ENCODE measurements around the gene CCNB2. TPM values are rescaled to one million over a fixed set of nuclear protein-coding genes. Genes with fewer than 3 reads are reported as not detected.

CCNB2 gene
- total RNA-seq, 1 donor from 2014 or later: 13.1 TPM

GRCh38 chr15:59104602-59104911 is 389 bp upstream of the CCNB2 start:
- DNase-seq: no peak
- H3K4me3 Mint-ChIP-seq (ENCODE audit: unreplicated experiment): peak overlapping the region; percentile 94
- no peaks in the 10 kb centered on the region for H3K27me3 Mint-ChIP-seq (ENCODE audit: unreplicated experiment)
- H3K27ac Mint-ChIP-seq (ENCODE audit: unreplicated experiment): peak overlapping the region; percentile 94
- no peaks in the 10 kb centered on the region for H3K36me3 Mint-ChIP-seq (ENCODE audit: unreplicated experiment)
- H3K4me1 Mint-ChIP-seq (ENCODE audit: low read depth, unreplicated experiment): peaks cover 3% of the 10 kb centered on the region
- H3K9me3 Mint-ChIP-seq (ENCODE audit: unreplicated experiment): peaks cover 2% of the 10 kb centered on the region
- TF ChIP-seq, protein P1, sequence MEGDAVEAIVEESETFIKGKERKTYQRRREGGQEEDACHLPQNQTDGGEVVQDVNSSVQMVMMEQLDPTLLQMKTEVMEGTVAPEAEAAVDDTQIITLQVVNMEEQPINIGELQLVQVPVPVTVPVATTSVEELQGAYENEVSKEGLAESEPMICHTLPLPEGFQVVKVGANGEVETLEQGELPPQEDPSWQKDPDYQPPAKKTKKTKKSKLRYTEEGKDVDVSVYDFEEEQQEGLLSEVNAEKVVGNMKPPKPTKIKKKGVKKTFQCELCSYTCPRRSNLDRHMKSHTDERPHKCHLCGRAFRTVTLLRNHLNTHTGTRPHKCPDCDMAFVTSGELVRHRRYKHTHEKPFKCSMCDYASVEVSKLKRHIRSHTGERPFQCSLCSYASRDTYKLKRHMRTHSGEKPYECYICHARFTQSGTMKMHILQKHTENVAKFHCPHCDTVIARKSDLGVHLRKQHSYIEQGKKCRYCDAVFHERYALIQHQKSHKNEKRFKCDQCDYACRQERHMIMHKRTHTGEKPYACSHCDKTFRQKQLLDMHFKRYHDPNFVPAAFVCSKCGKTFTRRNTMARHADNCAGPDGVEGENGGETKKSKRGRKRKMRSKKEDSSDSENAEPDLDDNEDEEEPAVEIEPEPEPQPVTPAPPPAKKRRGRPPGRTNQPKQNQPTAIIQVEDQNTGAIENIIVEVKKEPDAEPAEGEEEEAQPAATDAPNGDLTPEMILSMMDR (IDR thresholded peaks at IDR 0.05; ENCODE audit: partially characterized antibody, unreplicated experiment): no peak

DNA sequence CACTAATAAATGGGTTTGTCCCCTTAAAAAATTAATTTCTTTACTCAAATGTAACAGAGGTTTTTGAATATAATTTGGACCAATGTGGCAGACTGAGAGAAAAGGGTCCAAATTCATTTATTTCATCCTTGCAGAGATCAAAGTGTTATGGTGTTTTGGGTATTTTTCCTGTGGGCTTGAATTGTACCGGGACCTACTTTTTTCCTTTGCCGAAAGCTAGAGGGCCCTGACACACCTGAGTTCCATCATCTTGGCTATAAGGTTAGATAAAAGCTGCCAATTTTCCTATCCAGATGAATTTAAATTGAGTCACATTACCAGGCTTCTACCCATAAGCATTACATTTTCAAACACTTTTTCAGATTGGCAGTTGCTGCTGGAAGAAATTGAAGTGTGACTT is 908 bp downstream of the CCNB2 start:
- H3K4me3 Mint-ChIP-seq (ENCODE audit: unreplicated experiment): peak overlapping the region; percentile 94
- TF ChIP-seq, protein P1 (IDR thresholded peaks at IDR 0.05; ENCODE audit: partially characterized antibody, unreplicated experiment): no peak

GRCh38 chr15:59111251-59111650 is 6.3 kb downstream of the CCNB2 start:
- Mint-ChIP-seq H3K36me3 (ENCODE audit: unreplicated experiment) (no peaks in the 10 kb centered on the region), H3K27ac (ENCODE audit: unreplicated experiment) (no peak overlapping the region), H3K4me3 (ENCODE audit: unreplicated experiment) (no peak overlapping the region), H3K27me3 (ENCODE audit: unreplicated experiment) (no peaks in the 10 kb centered on the region), H3K4me1 (ENCODE audit: low read depth, unreplicated experiment) (no peaks in the 10 kb centered on the region), H3K9me3 (ENCODE audit: unreplicated experiment) (no peaks in the 10 kb centered on the region)
- no peak for DNase-seq
- TF ChIP-seq, protein P1 (IDR thresholded peaks at IDR 0.05; ENCODE audit: partially characterized antibody, unreplicated experiment): no peak

More for the DNA sequence above, 908 bp downstream of the CCNB2 start:
- Mint-ChIP-seq H3K27me3 (ENCODE audit: unreplicated experiment) (no peaks in the 10 kb centered on the region), H3K9me3 (ENCODE audit: unreplicated experiment) (no peaks in the 10 kb centered on the region), H3K27ac (ENCODE audit: unreplicated experiment) (no peak overlapping the region), H3K4me1 (ENCODE audit: low read depth, unreplicated experiment) (peaks cover 3% of the 10 kb centered on the region), H3K36me3 (ENCODE audit: unreplicated experiment) (no peaks in the 10 kb centered on the region)
- no peak for DNase-seq

GRCh38 chr15:59115047-59115446 is 10.1 kb downstream of the CCNB2 start:
- H3K4me1 Mint-ChIP-seq (ENCODE audit: low read depth, unreplicated experiment): no peaks in the 10 kb centered on the region
- TF ChIP-seq, protein P1 (IDR thresholded peaks at IDR 0.05; ENCODE audit: partially characterized antibody, unreplicated experiment): no peak
- H3K27ac Mint-ChIP-seq (ENCODE audit: unreplicated experiment): no peak overlapping the region
- no peaks in the 10 kb centered on the region for H3K9me3 Mint-ChIP-seq (ENCODE audit: unreplicated experiment)
- H3K27me3 Mint-ChIP-seq (ENCODE audit: unreplicated experiment): no peaks in the 10 kb centered on the region
- H3K36me3 Mint-ChIP-seq (ENCODE audit: unreplicated experiment): no peaks in the 10 kb centered on the region
- no peak overlapping the region for H3K4me3 Mint-ChIP-seq (ENCODE audit: unreplicated experiment)
- no peak for DNase-seq

DNA sequence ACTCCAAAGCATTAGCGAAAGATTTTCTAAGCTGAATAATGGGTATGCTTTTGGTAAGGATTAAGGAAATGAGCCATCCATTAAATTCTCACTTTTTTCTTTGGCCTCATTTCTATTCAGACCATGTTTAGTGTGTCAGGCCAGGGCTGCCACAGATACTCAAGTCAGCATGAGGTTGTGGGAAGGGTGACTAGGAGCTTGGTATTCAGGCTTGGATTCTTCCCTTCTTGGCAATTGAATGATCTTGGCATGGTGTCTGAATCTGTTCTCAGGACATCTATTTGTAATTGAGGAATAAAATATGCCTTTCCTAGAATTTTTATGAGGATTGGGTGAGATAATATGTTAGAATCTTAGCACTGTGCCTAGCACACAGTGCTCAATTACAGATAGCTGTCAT is 11.2 kb downstream of the CCNB2 start:
- TF ChIP-seq, protein P1 (IDR thresholded peaks at IDR 0.05; ENCODE audit: partially characterized antibody, unreplicated experiment): no peak
- DNase-seq: no peak
- Mint-ChIP-seq H3K36me3 (ENCODE audit: unreplicated experiment) (no peaks in the 10 kb centered on the region), H3K27ac (ENCODE audit: unreplicated experiment) (no peak overlapping the region), H3K27me3 (ENCODE audit: unreplicated experiment) (no peaks in the 10 kb centered on the region), H3K4me3 (ENCODE audit: unreplicated experiment) (no peak overlapping the region), H3K9me3 (ENCODE audit: unreplicated experiment) (no peaks in the 10 kb centered on the region), H3K4me1 (ENCODE audit: low read depth, unreplicated experiment) (no peaks in the 10 kb centered on the region)

Data from glutamatergic neuron (in vitro differentiated cells).